PC-3 (cell line): ENCODE measurements around the gene TAS1R3.

ENCODE experiments used
- CTCF ChIP-seq: fragments of 300-600 bp; sonication (generic); conservative IDR thresholded peaks from 2 replicates; pipeline ENCODE4 v1.5.1; 2017; ENCODE audit warnings: antibody characterized with exemption, low read depth, mild to moderate bottlenecking, low read length
- EZH2 ChIP-seq: fragments of 300-600 bp; sonication (generic); IDR thresholded peaks from one replicate; pipeline ENCODE4 v1.6.1; 2017; ENCODE audit warnings: antibody characterized with exemption, mild to moderate bottlenecking, low read length; ENCODE audit not compliant: unreplicated experiment

- TF ChIP-seq CTCF (no peak), EZH2 (no peak)
Measured at GRCh38 chr1:1380860-1381259, 49.8 kb downstream of the TAS1R3 start.
